NCI-H345 treated with DMSO at 0.1 percent for 48 hours (cell line): Measurements from ENCODE around the gene FGD6.
A peak's percentile ranks its signal among the peaks of the same experiment; 100 is the strongest.
"Not testable (repeated sequence)": the region's sequence is repeated elsewhere in the genome, so short reads cannot be mapped to it uniquely, and the experiment has no call there.

Source experiments
- DNase-seq: peaks from one replicate; lab custom pipeline; 2025; ENCODE audit not compliant: unreplicated experiment; lab: John Stamatoyannopoulos, UW

FGD6 gene

GRCh38 chr12:95095866-95096265 lies 121.4 kb downstream of the FGD6 start:
- not testable (repeated sequence) for DNase-seq

DNA sequence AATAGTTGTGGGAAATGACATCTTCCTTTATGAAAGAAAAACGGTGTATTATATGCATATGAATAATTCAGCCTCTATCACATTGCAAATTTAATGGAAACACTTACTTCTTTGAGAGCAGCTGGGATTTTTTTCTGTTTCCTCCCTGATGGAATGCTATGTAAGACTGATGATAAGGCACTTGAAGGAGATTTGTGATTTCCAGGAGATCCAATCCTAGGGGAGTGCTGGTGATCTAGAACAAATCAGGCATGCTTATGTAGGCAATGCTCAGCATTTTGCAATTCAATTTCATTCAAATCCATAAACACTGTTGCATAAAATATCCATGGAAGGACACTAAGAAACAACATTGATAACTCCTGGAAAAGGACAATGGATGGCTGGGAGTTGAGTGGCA lies 127.8 kb downstream of the FGD6 start:
- no peak for DNase-seq

GRCh38 chr12:95088379-95088778 lies 128.9 kb downstream of the FGD6 start:
- DNase-seq: no peak

DNA sequence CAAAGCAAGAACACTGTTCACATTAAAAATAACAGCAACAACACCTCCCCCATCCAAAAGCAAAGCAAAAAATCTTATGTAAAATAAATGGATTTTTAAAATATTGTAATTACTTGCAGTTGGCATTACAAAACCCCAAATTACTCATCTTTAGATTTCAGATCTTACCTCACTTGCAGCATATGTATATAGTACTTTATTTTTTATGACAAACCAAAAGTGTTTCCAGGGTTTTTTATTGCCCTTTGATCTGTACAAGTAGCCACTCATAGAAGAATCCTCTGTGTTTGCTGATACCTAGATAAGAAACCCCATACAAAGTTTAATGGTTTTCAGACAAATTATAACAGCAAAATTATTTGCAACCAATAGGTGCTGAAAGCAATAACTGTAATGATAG lies 131.7 kb downstream of the FGD6 start:
- no peak for DNase-seq

GRCh38 chr12:95083938-95084337 lies 133.3 kb downstream of the FGD6 start:
- no peak for DNase-seq

DNA sequence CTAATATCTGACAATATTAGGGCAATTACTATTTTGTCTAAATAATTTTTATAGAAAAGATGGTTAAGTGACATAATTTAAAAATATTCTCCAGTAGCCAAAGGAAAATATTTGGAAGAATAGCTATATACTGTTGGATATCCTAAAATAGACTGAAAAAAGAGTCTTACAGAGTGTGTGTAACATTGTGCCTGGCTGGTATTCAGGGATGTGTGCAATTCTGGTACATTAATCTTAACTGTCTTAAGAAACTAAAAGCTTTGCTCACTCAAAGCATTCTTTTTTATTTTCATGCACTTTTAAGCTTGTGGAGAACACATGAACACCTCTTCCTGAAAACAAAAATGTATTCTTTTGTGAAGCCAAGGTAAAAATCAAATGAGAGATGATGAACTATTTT lies 133.8 kb downstream of the FGD6 start:
- no peak for DNase-seq

DNA sequence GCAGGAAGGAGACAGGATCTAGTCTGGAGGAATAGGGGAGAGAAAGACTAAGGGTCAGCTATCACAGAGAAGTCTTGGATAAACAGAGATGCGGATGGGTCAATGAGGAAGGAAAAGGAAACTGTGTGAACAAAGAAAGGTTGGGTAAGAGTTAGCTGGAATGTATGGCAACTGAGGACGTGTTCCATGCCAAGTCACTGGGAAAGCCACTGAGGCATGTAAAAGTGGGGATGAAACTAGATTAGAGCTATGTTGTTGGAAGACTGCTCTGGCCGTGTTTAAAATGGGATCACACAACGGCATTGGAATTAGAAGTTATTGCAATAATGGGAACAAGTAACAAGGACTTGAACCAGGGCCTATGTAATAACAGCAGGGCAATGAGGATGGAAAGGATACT lies 139.9 kb downstream of the FGD6 start:
- no peak for DNase-seq

- DNase-seq: no peak
Observed at GRCh38 chr12:95074766-95075165, 142.5 kb downstream of the FGD6 start.

DNA sequence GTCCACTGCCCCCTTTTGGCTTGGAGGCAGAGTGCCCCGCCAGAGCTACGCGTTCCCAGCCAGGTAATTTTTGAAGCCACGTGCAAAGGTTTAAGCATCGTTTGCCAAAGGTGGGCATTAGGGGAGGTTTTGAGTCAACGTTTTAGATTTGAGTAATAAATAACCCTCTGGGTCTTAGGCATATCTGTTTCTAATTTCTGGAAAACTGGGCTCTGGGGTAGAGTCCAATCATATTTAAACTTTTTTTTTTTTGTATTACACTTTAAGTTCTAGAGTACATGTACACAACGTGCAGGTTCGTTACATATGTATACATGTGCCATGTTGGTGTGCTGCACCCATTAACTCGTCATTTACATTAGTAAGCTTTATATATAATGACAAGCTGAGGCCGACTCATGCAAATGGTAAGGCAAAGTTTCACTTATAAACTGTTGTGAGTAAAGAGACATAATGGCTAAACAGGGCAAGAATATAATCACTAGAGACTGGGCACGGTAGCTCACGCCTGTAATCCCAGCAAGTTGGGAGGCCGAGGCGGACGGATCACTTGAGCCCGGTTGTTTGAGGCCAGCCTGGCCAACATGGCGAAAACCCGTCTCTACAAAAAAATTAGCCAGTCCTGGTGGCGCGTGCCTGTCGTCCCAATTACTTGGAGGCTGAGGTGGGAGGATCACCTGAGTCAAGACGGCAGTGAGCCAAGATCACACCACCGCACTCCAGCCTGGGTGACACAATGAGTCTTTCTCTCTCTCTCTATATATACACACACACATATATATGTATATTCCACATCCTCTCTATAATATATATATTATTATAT lies 143.4 kb downstream of the FGD6 start:
- DNase-seq: no peak

GRCh38 chr12:95072900-95073697 lies 144.2 kb downstream of the FGD6 start, which contains the start of gene NR2C1:
TSS of gene NR2C1 (minus strand) at chr12:95073618. CDS start at chr12:95067384, 6,234 bp downstream.
- peak; percentile 93 for DNase-seq

DNA sequence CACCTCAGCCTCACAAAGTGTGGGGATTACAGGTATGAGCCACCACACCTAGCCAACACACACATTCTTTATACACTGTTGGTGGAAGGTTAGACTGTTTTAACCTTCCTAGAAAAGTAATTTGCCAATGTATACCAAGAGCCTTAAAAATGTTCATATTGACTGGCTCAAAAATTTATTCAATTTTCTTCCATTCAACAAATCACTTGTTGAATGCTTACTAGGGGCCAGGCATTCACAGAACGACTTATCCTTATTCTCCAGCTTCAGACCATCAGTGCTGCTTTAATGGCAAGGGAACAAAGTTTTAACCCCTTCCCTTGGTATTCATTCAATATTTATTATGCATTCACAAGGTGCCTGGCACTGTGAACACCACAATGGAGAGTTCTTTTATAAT lies 146.9 kb downstream of the FGD6 start:
- no peak for DNase-seq

GRCh38 chr12:95066091-95066855 lies 151.0 kb downstream of the FGD6 start:
- no peak for DNase-seq

DNA sequence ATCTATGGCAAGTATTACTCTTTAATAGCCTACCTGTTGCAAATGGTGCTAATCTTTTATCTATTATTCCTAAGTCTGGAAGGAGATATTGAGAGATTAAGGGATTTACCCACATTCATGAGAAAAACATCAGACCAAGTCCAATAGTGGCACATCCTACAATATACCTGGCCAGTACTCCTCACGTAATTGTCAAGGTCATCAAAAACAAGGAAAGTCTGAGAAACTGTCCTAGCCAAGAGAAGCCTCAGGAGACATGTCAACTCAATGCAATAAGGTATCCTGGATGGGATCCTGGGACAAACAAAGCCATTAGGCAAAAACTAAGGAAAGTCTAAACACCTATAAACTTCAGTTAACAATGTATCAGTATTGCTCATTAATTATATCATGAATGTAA lies 156.3 kb downstream of the FGD6 start:
- DNase-seq: no peak

GRCh38 chr12:95059984-95060383 lies 157.3 kb downstream of the FGD6 start:
- DNase-seq: no peak

DNA sequence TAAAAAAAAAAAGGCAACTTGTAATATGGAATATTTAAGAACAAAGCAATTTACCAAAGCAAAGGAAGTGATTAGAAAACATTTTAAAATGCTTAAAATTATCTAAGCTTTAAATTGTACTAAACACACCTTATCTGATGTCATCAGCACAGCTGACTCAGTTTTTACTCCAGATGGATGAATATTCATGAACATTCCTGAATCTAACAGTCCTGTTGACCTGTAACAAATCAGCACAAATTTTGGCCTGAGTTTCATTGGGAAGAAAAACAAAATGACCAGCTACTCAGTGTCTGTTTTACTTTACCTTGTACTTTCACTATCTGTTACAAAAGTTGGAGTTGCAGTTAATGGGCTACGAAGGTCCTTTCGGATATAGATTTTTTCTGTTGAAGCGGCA lies 159.8 kb downstream of the FGD6 start:
- no peak for DNase-seq

DNA sequence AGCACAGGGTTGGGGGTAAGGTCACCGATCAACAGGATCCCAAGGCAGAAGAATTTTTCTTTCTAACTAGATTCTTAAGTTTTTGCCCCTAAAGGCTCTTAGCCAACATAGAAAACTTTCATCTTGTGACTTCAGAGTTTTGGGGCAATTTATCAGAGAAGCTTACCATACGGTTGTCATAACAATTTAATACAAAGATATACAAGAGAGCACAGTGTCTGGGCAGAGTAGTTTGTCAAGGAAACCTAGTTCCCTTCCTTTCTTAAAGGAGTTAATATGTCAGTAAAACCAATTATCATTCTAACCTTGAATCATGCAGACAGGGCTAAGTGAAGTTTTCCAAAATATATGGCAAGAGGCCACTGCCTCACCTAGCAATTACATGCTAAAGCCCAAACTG lies 162.2 kb downstream of the FGD6 start:
- no peak for DNase-seq

- DNase-seq: no peak
Observed at GRCh38 chr12:95054206-95054605, 163.1 kb downstream of the FGD6 start.

DNA sequence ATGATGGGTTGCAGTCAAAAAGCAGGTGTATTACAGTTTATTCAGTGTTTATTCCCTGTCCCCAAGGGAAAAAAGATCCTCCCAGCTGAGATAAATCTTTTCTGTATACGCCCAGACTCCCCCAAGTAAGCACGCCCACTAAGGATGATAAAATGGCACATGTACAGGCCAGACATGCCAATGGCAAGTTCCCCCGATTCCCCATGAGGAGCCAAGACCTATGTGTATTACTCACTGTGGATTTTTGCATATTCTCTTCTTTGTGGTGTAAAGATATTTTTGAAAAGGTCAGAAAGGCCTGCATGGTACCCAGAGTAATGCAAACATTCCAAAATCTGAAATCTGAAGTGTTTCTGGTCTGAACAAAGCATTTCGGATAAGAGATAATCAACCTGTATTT lies 166.0 kb downstream of the FGD6 start:
- DNase-seq: no peak

GRCh38 chr12:95037906-95038305 lies 179.4 kb downstream of the FGD6 start:
- no peak for DNase-seq

DNA sequence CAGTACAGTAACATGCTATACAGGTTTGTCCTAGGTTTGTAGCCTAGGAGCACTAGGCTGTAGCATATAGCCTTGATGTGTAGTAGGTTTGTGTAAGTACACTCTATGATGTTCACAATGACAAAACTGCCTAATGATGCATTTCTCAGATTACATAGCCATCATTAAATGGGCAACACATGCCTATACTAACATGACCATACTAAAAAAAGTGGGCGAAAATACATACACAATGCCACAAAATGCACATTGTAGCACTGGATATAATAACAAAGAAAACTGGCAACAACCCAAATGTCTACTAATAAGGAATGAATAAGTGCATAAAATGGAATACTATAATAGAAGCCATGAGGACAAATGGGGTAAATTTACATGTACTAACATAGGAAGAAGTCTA lies 182.5 kb downstream of the FGD6 start:
- no peak for DNase-seq
